ENCODE results near the gene ETNPPL.

DNA sequence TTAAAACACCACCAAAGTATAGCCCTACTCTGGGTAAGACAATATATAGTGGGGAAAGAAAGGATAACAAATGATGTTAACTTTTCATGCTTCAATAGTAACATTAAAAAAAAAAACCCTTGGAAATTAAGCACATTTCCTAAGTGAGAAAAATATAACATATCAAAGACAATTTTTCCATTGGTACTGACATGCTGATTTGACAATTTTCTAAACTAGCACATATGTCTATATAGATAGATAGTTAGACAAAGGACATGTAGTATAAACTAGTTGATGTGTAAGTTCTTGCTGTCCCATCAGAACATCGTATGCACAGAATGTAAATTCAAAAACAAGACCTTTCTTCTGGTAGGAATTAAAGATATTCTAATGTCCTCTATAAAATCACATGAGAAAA lies 47.2 kb upstream of the ETNPPL start:
- TF ChIP-seq EZH2 (IDR thresholded peaks at IDR 0.05; ENCODE audit: borderline replicate concordance, low read depth, low read length, poor library complexity, severe bottlenecking): no peak
- TF ChIP-seq, protein P1, sequence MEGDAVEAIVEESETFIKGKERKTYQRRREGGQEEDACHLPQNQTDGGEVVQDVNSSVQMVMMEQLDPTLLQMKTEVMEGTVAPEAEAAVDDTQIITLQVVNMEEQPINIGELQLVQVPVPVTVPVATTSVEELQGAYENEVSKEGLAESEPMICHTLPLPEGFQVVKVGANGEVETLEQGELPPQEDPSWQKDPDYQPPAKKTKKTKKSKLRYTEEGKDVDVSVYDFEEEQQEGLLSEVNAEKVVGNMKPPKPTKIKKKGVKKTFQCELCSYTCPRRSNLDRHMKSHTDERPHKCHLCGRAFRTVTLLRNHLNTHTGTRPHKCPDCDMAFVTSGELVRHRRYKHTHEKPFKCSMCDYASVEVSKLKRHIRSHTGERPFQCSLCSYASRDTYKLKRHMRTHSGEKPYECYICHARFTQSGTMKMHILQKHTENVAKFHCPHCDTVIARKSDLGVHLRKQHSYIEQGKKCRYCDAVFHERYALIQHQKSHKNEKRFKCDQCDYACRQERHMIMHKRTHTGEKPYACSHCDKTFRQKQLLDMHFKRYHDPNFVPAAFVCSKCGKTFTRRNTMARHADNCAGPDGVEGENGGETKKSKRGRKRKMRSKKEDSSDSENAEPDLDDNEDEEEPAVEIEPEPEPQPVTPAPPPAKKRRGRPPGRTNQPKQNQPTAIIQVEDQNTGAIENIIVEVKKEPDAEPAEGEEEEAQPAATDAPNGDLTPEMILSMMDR (conservative IDR thresholded peaks at IDR 0.05; ENCODE audit: low read depth, low read length): no peak
